Breast epithelium (tissue), 3 donors: Measurements from ENCODE around the gene ROR2.

Experiments used
- POLR2A ChIP-seq: fragments of 450-650 bp; IDR thresholded peaks from one replicate; pipeline ENCODE4 v1.6.1; 2016; ENCODE audit warnings: antibody characterized with exemption, mild to moderate bottlenecking, moderate library complexity
- TF ChIP-seq, protein P1 (sequence below), 3 donors: fragments of 450-650 bp; IDR thresholded peaks; one replicate each; pipeline ENCODE4 v1.5.1; 2016 to 2017; ENCODE audit warnings: antibody characterized with exemption in 3 of 3, mild to moderate bottlenecking in 3 of 3, moderate library complexity in 3 of 3

DNA sequence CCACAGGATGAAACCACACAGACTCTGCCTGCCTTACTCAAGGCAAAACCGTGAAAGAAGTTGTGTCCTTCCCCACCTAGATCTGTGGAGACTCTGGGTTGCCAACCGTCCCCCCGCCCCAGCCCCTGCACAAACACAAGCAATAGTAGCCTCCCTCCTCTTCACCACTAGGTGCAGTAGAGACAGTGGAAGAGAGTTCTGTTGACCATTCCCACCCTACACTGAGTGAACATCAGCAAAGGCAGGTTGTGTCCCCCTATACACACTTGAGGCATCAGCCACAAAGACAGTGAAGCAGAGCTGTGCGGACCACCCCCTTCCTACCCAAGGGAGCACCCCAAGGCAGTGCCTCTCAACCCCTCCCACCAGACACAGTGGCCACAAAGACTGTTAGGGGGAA is 302.7 kb downstream of the ROR2 start:
- no peak for TF ChIP-seq POLR2A
- TF ChIP-seq, protein P1, sequence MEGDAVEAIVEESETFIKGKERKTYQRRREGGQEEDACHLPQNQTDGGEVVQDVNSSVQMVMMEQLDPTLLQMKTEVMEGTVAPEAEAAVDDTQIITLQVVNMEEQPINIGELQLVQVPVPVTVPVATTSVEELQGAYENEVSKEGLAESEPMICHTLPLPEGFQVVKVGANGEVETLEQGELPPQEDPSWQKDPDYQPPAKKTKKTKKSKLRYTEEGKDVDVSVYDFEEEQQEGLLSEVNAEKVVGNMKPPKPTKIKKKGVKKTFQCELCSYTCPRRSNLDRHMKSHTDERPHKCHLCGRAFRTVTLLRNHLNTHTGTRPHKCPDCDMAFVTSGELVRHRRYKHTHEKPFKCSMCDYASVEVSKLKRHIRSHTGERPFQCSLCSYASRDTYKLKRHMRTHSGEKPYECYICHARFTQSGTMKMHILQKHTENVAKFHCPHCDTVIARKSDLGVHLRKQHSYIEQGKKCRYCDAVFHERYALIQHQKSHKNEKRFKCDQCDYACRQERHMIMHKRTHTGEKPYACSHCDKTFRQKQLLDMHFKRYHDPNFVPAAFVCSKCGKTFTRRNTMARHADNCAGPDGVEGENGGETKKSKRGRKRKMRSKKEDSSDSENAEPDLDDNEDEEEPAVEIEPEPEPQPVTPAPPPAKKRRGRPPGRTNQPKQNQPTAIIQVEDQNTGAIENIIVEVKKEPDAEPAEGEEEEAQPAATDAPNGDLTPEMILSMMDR (IDR thresholded peaks at IDR 0.05) = no peak
